HEK293T (cell line): ENCODE measurements around the gene MT3.

Source experiments
- CTCF ChIA-PET: fragments of 350-600 bp; formaldehyde crosslinking; extraction: SDS; loops from one replicate; lab custom pipeline; 2021; ENCODE audit warnings: antibody characterized with exemption, inconsistent platforms; lab: Yijun Ruan, JAX
- POLR2A ChIA-PET: fragments of 350-600 bp; formaldehyde crosslinking; extraction: SDS; loops from one replicate; lab custom pipeline; 2020; ENCODE audit warnings: antibody characterized with exemption, inconsistent platforms; lab: Yijun Ruan, JAX
- DNase-seq: peaks from one replicate; pipeline ENCODE4 v3.0.0; 2012; ENCODE audit warnings: mixed read lengths; ENCODE audit errors: extremely low spot score
- ARNT ChIP-seq: fragments of 450-650 bp; IDR thresholded peaks from 2 replicates; pipeline ENCODE4 v1.6.1; 2017; ENCODE audit warnings: mild to moderate bottlenecking
- BHLHE40 ChIP-seq: fragments of 450-650 bp; IDR thresholded peaks from 2 replicates; pipeline ENCODE4 v1.6.1; 2016; ENCODE audit warnings: mild to moderate bottlenecking, moderate library complexity, borderline replicate concordance
- CTBP1 ChIP-seq: fragments of 450-650 bp; IDR thresholded peaks from 2 replicates; pipeline ENCODE4 v1.6.1; 2016; ENCODE audit warnings: borderline replicate concordance
- ELF4 ChIP-seq: fragments of 450-650 bp; IDR thresholded peaks from 2 replicates; pipeline ENCODE4 v1.6.1; 2017; ENCODE audit warnings: antibody characterized with exemption
- FOXA1 ChIP-seq: fragments of 450-650 bp; IDR thresholded peaks from 2 replicates; pipeline ENCODE4 v1.6.1; 2016; ENCODE audit warnings: mild to moderate bottlenecking
- FOXK2 ChIP-seq: fragments of 450-650 bp; IDR thresholded peaks from 2 replicates; pipeline ENCODE4 v1.6.1; 2016; ENCODE audit warnings: mild to moderate bottlenecking
- FOXM1 ChIP-seq: fragments of 450-650 bp; IDR thresholded peaks from 2 replicates; pipeline ENCODE4 v1.6.1; 2017; ENCODE audit warnings: mild to moderate bottlenecking, borderline replicate concordance
- HDGF ChIP-seq: fragments of 450-650 bp; IDR thresholded peaks from 2 replicates; pipeline ENCODE4 v1.6.1; 2017; ENCODE audit warnings: antibody characterized with exemption, borderline replicate concordance
- L3MBTL2 ChIP-seq: fragments of 450-650 bp; conservative IDR thresholded peaks from 2 replicates; pipeline ENCODE4 v1.6.1; 2016; ENCODE audit warnings: mild to moderate bottlenecking
- LEF1 ChIP-seq: fragments of 450-650 bp; IDR thresholded peaks from 2 replicates; pipeline ENCODE4 v1.6.1; 2017; ENCODE audit warnings: mild to moderate bottlenecking, borderline replicate concordance
- NFRKB ChIP-seq: fragments of 450-650 bp; IDR thresholded peaks from 2 replicates; pipeline ENCODE4 v1.6.1; 2016; ENCODE audit warnings: mild to moderate bottlenecking, moderate library complexity
- SP1 ChIP-seq: fragments of 450-650 bp; IDR thresholded peaks from 2 replicates; pipeline ENCODE4 v1.6.1; 2017
- SUZ12 ChIP-seq: fragments of 450-650 bp; IDR thresholded peaks from 2 replicates; pipeline ENCODE4 v1.6.1; 2016; ENCODE audit warnings: mild to moderate bottlenecking
- TARDBP ChIP-seq: fragments of 450-650 bp; IDR thresholded peaks from 2 replicates; pipeline ENCODE4 v1.6.1; 2016
- ZNF384 ChIP-seq: fragments of 450-650 bp; IDR thresholded peaks from 2 replicates; pipeline ENCODE4 v1.6.1; 2016
- TF ChIP-seq, protein P1 (sequence below): fragments of 450-650 bp; IDR thresholded peaks from 2 replicates; pipeline ENCODE4 v1.6.1; 2016

Gene MT3

DNA sequence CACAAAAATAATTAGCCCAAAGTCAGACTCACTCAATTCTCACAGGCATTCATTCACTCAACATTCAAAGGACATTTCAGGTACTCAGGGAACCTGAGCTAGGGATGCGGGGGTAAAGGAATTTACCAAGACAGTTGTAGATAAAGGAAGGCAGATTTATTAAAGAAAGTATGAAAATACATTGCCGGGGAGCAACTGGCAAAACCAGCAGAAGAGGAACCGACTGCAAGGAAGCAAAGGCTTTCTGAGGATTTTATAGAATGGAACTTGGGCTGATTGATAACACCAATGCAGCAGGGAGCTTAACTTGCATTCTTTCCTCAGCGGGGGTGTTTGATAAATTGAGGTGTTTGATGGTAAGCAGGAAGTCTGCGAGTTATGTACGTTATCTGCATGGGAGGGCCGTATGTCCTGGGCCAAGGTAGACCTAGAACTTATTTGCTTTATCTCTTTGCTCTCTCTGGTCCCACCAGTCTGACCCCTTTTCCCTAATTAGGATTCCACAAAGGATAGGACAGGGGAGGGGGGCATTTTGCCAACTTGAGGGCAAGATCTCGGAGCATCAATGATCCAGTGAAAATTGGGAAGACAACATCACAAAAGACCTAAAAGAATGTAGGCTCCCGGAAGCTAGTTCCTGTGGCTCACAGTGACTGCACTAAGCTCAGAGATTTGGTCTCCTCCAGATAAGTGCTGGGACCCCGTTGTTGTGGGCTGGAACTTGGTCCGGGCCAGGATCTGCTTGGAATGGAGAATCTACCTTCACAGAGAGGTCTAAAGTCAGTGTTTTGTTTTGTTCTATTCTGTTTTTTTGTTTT lies 5.8 kb upstream of the MT3 start:
- no peak for DNase-seq
- ChIA-PET POLR2A (no interaction called here), CTCF (no interaction called here)
- no peak for TF ChIP-seq BHLHE40
- no peak for TF ChIP-seq FOXA1
- no peak for TF ChIP-seq FOXM1
- no peak for TF ChIP-seq SP1
- TF ChIP-seq HDGF, result no peak
- no peak for TF ChIP-seq SUZ12
- no peak for TF ChIP-seq TARDBP
- TF ChIP-seq ZNF384, result no peak
- TF ChIP-seq, protein P1, sequence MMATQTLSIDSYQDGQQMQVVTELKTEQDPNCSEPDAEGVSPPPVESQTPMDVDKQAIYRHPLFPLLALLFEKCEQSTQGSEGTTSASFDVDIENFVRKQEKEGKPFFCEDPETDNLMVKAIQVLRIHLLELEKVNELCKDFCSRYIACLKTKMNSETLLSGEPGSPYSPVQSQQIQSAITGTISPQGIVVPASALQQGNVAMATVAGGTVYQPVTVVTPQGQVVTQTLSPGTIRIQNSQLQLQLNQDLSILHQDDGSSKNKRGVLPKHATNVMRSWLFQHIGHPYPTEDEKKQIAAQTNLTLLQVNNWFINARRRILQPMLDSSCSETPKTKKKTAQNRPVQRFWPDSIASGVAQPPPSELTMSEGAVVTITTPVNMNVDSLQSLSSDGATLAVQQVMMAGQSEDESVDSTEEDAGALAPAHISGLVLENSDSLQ, result no peak
- no peak for TF ChIP-seq ARNT
- TF ChIP-seq FOXK2, result no peak

DNA sequence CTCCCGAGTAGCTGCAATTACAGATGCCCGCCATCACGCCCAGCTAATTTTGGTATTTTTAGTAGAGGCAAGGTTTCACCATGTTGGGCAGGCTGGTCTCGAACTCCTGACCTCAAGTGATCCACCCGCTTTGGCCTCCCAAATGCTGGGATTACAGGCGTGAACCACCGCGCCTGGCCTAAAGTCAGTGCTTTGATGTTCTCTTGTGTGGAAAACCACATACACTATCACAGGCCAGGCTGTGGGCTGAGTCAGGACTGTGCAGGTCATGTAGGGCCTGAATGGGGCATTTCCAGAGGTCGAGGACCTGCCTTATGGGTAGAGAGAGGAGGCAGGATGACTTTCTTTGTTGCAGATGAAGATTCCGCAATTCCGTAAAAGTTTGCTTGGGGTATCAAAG lies 5.1 kb upstream of the MT3 start:
- CTCF ChIA-PET, result no interaction called here
- DNase-seq, result no peak
- POLR2A ChIA-PET, result no interaction called here
- TF ChIP-seq BHLHE40, result no peak
- TF ChIP-seq FOXM1, result no peak
- no peak for TF ChIP-seq CTBP1
- TF ChIP-seq L3MBTL2, result no peak
- no peak for TF ChIP-seq LEF1
- TF ChIP-seq, protein P1, result no peak
- TF ChIP-seq NFRKB, result no peak
- no peak for TF ChIP-seq ZNF384
- TF ChIP-seq ELF4, result no peak
- TF ChIP-seq FOXK2, result no peak
- TF ChIP-seq SUZ12, result no peak

DNA sequence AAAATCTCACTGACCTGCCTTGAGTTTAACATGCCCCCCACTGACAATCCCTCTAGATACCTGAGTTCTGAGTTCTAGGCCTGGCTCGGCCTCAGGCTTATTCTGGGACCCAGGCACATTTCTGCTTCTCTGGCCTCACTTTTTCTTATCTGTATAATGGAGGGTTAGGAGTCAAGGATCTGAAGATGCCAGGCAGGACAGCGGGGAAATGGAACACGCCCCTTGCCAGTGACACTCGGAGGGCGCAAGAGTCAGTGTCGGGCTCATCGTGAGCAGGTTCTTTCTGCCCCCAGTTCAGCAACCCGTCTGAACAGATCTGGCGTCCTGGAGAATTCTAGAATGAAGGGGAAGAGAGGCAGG lies 567 bp upstream of the MT3 start:
- DNase-seq, result no peak
- ChIA-PET CTCF (no interaction called here), POLR2A (no interaction called here)
- TF ChIP-seq, protein P1, result no peak
- TF ChIP-seq L3MBTL2 (no peak), CTBP1 (no peak), ARNT (no peak)

DNA sequence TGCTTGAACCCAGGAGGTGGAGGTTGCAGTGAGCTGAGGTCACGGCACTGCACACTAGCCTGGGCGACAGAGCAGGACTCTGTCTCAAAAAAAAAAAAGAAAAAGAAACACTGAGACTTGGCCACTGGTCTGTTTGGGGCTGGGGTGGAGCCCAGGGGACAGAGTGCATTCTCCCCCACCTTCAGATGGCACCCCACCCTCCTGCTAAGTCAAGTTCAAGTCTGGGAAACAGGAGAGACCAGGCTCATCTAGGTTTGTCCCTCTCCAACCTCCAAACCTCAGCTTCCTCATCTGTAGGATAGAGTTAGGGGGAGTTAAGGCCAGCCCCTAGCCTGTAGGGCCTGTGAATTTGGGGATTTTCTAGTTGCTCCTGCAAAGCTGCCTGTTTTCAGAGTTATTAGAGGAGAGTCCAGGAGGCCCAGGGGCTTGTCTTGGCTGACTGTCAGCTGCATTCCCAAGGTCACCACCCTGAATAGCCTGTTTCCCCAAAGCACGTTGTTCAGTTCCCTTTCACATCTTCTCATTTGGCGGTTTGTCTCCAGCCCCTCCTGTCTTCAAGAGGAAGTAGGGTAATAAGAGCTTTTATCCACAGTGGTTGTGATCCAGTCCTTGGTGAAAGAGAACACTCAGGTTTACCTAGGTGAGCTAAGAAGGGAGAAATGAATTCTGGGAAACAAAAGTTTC lies 2.2 kb downstream of the MT3 start:
- DNase-seq, result no peak
- no peak for TF ChIP-seq CTBP1
- TF ChIP-seq L3MBTL2, result no peak
- TF ChIP-seq HDGF, result no peak
- no peak for TF ChIP-seq BHLHE40
- CTCF ChIA-PET, result interaction anchor here (0.7 to 1.3 kb wide), 3 partner anchors 9 to 571 kb away, joined by 4 to 5 read pairs (median 4); no protein-coding TSS in a partner anchor
- POLR2A ChIA-PET, result interaction anchor here (1.3 kb wide), 1 partner anchor 17 kb away, joined by 4 read pairs; the partner anchor contains the start of gene MT2A

DNA sequence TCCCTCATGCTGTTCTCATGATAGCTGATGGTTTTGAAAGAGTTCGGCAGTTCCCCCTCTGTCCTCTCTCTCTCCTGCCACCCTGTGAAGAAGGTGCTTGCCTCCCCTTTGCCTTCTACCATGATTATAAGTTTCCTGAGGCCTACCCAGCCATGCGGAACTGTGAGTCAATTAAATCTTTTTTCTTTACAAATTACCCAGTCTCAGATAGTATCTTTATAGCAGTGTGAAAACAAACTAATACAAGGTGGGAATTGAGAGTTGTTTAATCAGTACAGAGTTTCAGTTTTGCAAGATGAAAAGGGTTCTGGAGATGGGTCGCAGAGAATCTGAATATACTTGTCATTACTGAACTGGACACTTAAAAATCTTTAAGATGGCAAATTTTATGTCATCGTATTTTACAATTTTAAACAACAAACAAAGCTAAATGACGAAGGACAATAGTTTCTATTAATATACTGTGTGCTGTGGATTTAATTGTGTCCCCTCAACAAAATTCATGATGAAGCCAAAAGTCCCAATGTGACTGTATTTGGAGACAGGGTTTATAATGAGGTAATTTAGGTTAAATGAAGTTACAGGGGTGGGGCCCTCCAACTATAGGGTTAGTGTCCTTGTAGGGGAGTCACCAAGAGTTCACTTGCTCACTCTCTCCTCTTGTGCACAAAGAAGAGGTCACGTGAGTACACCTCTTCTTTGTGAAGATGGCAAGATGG lies 4.4 kb downstream of the MT3 start:
- POLR2A ChIA-PET, result no interaction called here

More for the DNA sequence above, 4.4 kb downstream of the MT3 start:
- DNase-seq, result no peak
- no peak for TF ChIP-seq CTBP1
- no peak for TF ChIP-seq SUZ12
- TF ChIP-seq ELF4, result no peak
- TF ChIP-seq BHLHE40, result no peak
- TF ChIP-seq TARDBP, result no peak
- TF ChIP-seq, protein P1, result no peak
- no peak for TF ChIP-seq FOXM1
- no peak for TF ChIP-seq LEF1
- CTCF ChIA-PET, result no interaction called here
